ENCODE measurements around the gene ACOXL.

The ACOXL gene

DNA sequence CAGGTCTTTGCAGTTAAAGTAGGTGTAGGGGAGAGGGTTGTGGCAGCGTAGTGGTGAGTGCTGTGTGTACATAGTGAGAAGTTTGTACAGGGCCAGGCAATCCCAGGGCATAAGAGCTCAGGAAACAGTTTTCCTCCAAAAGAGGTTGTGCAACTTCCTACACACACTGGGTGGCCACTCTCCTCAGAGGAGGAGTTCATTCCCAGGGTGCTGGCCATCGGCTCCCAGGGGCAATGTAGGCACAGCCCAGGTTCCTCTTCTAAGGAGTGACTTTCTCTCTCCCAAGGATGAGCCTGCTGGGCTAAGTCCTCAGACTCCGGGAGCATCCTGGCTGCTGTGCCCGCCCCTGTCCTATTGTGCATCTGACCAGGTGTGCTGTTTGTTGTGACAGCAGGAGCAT is 3.0 kb downstream of the ACOXL start (continued):
- TF ChIP-seq ZIC2 (tag by site-specific recombination; IDR thresholded peaks at IDR 0.05) (peak; percentile 73), ZNF560 (tag by site-specific recombination; IDR thresholded peaks at IDR 0.05; ENCODE audit: borderline replicate concordance) (no peak)

DNA sequence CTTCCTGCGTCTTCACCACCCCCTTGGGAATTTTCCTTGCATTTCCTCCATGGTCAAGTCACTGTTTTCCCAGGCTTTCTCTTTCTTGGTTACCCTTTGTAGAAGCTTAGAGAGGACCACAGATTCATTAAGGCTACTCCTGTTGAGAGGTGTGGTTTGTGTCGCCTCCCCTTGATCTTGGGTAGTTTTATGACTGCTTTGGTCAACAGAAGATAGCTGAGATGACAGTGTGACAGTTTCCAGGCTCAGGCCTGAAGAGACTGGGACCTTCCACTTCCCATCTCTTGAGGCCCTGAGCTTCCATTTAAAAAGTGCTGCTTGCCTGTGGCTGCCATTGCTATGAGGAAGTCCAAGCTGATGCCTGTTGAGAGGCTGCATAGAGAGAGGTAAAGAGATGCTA is 5.4 kb downstream of the ACOXL start:
- POLR2A ChIA-PET = interaction anchor here (1.2 kb wide), 1 partner anchor 59 kb away, joined by 11 read pairs; the partner anchor contains the start of gene BUB1
- Histone ChIP-seq H3K27ac (ENCODE audit: extremely low read depth, low read depth, low read length) (no peak overlapping the region), H3K4me3 (ENCODE audit: low read depth, low read length) (no peak overlapping the region), H3K9me3 (ENCODE audit: control insufficient read depth, insufficient read depth, low read depth, low read length) (no peaks in the 10 kb centered on the region), H3K36me3 (ENCODE audit: control insufficient read depth in 2 of 2, insufficient read depth in 1 of 2, low read length in 2 of 2) (no peaks in the 10 kb centered on the region), H3K4me1 (ENCODE audit: control insufficient read depth, insufficient read depth, low read length) (peaks cover 10% of the 10 kb centered on the region; the same call in 1 of the 2 replicates)
- TF ChIP-seq, protein P1, sequence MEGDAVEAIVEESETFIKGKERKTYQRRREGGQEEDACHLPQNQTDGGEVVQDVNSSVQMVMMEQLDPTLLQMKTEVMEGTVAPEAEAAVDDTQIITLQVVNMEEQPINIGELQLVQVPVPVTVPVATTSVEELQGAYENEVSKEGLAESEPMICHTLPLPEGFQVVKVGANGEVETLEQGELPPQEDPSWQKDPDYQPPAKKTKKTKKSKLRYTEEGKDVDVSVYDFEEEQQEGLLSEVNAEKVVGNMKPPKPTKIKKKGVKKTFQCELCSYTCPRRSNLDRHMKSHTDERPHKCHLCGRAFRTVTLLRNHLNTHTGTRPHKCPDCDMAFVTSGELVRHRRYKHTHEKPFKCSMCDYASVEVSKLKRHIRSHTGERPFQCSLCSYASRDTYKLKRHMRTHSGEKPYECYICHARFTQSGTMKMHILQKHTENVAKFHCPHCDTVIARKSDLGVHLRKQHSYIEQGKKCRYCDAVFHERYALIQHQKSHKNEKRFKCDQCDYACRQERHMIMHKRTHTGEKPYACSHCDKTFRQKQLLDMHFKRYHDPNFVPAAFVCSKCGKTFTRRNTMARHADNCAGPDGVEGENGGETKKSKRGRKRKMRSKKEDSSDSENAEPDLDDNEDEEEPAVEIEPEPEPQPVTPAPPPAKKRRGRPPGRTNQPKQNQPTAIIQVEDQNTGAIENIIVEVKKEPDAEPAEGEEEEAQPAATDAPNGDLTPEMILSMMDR (tag by site-specific recombination; IDR thresholded peaks at IDR 0.05) = no peak
- TF ChIP-seq ZSCAN5A (tag by site-specific recombination; IDR thresholded peaks at IDR 0.05) (no peak), ZNF560 (tag by site-specific recombination; IDR thresholded peaks at IDR 0.05; ENCODE audit: borderline replicate concordance) (no peak), HOXC10 (CRISPR knock-in tag; IDR thresholded peaks at IDR 0.05) (no peak), ZNF624 (tag by site-specific recombination; IDR thresholded peaks at IDR 0.05) (no peak), TRIM28 (IDR thresholded peaks at IDR 0.05; ENCODE audit: borderline replicate concordance, low read length) (no peak), ZNF544 (tag by site-specific recombination; IDR thresholded peaks at IDR 0.05) (no peak), FEZF1 (tag by site-specific recombination; IDR thresholded peaks at IDR 0.05) (no peak), ZNF561 (tag by site-specific recombination; IDR thresholded peaks at IDR 0.05; ENCODE audit: borderline replicate concordance) (no peak), ZXDB (tag by site-specific recombination; IDR thresholded peaks at IDR 0.05) (no peak), ZNF747 (tag by site-specific recombination; IDR thresholded peaks at IDR 0.05) (no peak), ZNF654 (tag by site-specific recombination; IDR thresholded peaks at IDR 0.05; ENCODE audit: low read depth) (no peak), RBAK (tag by site-specific recombination; IDR thresholded peaks at IDR 0.05) (no peak)
- TF ChIP-seq, protein P2, sequence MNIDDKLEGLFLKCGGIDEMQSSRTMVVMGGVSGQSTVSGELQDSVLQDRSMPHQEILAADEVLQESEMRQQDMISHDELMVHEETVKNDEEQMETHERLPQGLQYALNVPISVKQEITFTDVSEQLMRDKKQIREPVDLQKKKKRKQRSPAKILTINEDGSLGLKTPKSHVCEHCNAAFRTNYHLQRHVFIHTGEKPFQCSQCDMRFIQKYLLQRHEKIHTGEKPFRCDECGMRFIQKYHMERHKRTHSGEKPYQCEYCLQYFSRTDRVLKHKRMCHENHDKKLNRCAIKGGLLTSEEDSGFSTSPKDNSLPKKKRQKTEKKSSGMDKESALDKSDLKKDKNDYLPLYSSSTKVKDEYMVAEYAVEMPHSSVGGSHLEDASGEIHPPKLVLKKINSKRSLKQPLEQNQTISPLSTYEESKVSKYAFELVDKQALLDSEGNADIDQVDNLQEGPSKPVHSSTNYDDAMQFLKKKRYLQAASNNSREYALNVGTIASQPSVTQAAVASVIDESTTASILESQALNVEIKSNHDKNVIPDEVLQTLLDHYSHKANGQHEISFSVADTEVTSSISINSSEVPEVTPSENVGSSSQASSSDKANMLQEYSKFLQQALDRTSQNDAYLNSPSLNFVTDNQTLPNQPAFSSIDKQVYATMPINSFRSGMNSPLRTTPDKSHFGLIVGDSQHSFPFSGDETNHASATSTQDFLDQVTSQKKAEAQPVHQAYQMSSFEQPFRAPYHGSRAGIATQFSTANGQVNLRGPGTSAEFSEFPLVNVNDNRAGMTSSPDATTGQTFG (tag by site-specific recombination; IDR thresholded peaks at IDR 0.05; ENCODE audit: borderline replicate concordance) = no peak
- TF ChIP-seq, protein P3, sequence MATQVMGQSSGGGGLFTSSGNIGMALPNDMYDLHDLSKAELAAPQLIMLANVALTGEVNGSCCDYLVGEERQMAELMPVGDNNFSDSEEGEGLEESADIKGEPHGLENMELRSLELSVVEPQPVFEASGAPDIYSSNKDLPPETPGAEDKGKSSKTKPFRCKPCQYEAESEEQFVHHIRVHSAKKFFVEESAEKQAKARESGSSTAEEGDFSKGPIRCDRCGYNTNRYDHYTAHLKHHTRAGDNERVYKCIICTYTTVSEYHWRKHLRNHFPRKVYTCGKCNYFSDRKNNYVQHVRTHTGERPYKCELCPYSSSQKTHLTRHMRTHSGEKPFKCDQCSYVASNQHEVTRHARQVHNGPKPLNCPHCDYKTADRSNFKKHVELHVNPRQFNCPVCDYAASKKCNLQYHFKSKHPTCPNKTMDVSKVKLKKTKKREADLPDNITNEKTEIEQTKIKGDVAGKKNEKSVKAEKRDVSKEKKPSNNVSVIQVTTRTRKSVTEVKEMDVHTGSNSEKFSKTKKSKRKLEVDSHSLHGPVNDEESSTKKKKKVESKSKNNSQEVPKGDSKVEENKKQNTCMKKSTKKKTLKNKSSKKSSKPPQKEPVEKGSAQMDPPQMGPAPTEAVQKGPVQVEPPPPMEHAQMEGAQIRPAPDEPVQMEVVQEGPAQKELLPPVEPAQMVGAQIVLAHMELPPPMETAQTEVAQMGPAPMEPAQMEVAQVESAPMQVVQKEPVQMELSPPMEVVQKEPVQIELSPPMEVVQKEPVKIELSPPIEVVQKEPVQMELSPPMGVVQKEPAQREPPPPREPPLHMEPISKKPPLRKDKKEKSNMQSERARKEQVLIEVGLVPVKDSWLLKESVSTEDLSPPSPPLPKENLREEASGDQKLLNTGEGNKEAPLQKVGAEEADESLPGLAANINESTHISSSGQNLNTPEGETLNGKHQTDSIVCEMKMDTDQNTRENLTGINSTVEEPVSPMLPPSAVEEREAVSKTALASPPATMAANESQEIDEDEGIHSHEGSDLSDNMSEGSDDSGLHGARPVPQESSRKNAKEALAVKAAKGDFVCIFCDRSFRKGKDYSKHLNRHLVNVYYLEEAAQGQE (tag by site-specific recombination; IDR thresholded peaks at IDR 0.05) = no peak
- TF ChIP-seq, protein P4, sequence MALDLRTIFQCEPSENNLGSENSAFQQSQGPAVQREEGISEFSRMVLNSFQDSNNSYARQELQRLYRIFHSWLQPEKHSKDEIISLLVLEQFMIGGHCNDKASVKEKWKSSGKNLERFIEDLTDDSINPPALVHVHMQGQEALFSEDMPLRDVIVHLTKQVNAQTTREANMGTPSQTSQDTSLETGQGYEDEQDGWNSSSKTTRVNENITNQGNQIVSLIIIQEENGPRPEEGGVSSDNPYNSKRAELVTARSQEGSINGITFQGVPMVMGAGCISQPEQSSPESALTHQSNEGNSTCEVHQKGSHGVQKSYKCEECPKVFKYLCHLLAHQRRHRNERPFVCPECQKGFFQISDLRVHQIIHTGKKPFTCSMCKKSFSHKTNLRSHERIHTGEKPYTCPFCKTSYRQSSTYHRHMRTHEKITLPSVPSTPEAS (tag by site-specific recombination; IDR thresholded peaks at IDR 0.05) = no peak
- CTCF ChIA-PET = interaction anchor here (1.2 kb wide), 1 partner anchor 17 kb away, joined by 5 read pairs; no protein-coding TSS in a partner anchor

All from HEK293 (cell line).